ENCODE data around the gene VWF.

Gene VWF

DNA sequence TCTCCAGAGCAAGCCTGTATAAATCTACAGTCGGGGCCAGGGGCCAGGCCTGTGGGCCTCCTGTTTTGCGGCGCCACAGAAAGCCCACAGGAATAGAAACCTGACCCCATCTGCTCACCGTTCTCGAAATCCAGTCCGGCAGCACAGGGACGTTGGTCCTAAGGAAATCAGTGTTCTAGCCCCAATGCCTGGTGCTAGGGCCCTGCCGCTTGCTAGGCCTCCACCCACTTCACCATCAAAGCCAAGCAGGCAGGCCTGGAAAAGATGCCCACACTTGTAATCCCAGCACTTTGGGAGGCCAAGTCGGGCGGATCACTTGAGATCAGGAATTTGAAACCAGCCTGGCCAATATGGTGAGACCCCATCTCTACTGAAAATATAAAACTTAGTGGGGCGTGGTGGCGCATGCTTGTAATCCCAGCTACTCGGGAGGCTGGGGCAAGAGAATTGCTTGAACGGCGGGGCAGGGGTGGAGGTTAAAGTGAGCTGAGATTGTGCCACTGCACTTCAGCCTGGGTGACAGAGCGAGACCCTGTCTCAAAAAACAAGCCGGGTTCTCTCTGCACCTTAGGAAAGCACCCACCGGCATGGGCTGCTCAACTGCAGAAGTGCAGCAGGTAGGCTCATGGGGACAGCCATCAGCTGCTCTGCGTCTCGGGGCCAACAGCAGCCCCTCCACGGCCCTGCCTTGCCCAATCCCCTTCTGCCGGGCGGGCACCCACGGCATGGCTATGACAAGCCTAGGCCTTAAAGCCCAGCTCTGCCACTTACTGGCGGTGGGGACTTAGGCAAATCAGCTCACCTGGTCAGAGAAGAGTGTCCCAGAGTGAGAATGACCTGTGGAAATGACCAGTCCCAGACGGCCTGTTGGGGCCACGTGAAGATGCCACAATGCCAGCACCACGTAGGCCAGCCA lies 47.4 kb downstream of the VWF start:
- H4K20me1 ChIP-seq (ENCODE audit: insufficient read depth, low read length) = no peaks in the 10 kb centered on the region
- H3K4me1 ChIP-seq (ENCODE audit: low read length) = no peaks in the 10 kb centered on the region
- H3K27me3 ChIP-seq (ENCODE audit: low read depth, low read length) = peaks cover 12% of the 10 kb centered on the region
- H2AFZ ChIP-seq (ENCODE audit: low read depth, low read length) = no peak overlapping the region
- H3K4me2 ChIP-seq (ENCODE audit: low read length) = no peak overlapping the region
- no peaks in the 10 kb centered on the region for H3K9me3 ChIP-seq (ENCODE audit: insufficient read depth, low read length)
- H3K27ac ChIP-seq (ENCODE audit: low read length) = no peak overlapping the region
- no peaks in the 10 kb centered on the region for H3K79me2 ChIP-seq (ENCODE audit: low read length)
- no peak for TF ChIP-seq CTCF (IDR thresholded peaks at IDR 0.05; ENCODE audit: low read depth, low read length)
- no peak for TF ChIP-seq EZH2phosphoT487 (IDR thresholded peaks at IDR 0.05; ENCODE audit: low read depth)
- H3K36me3 ChIP-seq (replicated peaks; ENCODE audit: low read depth, low read length) = no peaks in the 10 kb centered on the region
- H3K9ac ChIP-seq (ENCODE audit: low read length) = no peak overlapping the region
- no peak overlapping the region for H3K4me3 ChIP-seq (ENCODE audit: low read length)

- H2AFZ ChIP-seq (ENCODE audit: low read depth, low read length) = no peak overlapping the region
- no peak overlapping the region for H3K4me3 ChIP-seq (ENCODE audit: low read length)
- no peak overlapping the region for H3K9ac ChIP-seq (ENCODE audit: low read length)
- no peaks in the 10 kb centered on the region for H3K4me1 ChIP-seq (ENCODE audit: low read length)
- H4K20me1 ChIP-seq (ENCODE audit: insufficient read depth, low read length) = no peaks in the 10 kb centered on the region
- H3K79me2 ChIP-seq (ENCODE audit: low read length) = no peaks in the 10 kb centered on the region
- TF ChIP-seq EZH2phosphoT487 (IDR thresholded peaks at IDR 0.05; ENCODE audit: low read depth) (no peak), CTCF (IDR thresholded peaks at IDR 0.05; ENCODE audit: low read depth, low read length) (no peak)
- H3K9me3 ChIP-seq (ENCODE audit: insufficient read depth, low read length) = no peaks in the 10 kb centered on the region
- H3K4me2 ChIP-seq (ENCODE audit: low read length) = no peak overlapping the region
- no peaks in the 10 kb centered on the region for H3K36me3 ChIP-seq (replicated peaks; ENCODE audit: low read depth, low read length)
- H3K27ac ChIP-seq (ENCODE audit: low read length) = no peak overlapping the region
- peaks cover 12% of the 10 kb centered on the region for H3K27me3 ChIP-seq (ENCODE audit: low read depth, low read length)
Measured at GRCh38 chr12:6076346-6076745, 48.1 kb downstream of the VWF start.

GRCh38 chr12:6074979-6075585 lies 49.4 kb downstream of the VWF start:
- H3K4me3 ChIP-seq (ENCODE audit: low read length) = no peak overlapping the region
- H3K79me2 ChIP-seq (ENCODE audit: low read length) = no peaks in the 10 kb centered on the region
- H3K9ac ChIP-seq (ENCODE audit: low read length) = no peak overlapping the region
- peaks cover 17% of the 10 kb centered on the region for H3K27me3 ChIP-seq (ENCODE audit: low read depth, low read length)
- no peak overlapping the region for H2AFZ ChIP-seq (ENCODE audit: low read depth, low read length)
- H3K36me3 ChIP-seq (replicated peaks; ENCODE audit: low read depth, low read length) = no peaks in the 10 kb centered on the region
- no peak overlapping the region for H3K4me2 ChIP-seq (ENCODE audit: low read length)
- H4K20me1 ChIP-seq (ENCODE audit: insufficient read depth, low read length) = no peaks in the 10 kb centered on the region
- no peaks in the 10 kb centered on the region for H3K4me1 ChIP-seq (ENCODE audit: low read length)
- H3K27ac ChIP-seq (ENCODE audit: low read length) = no peak overlapping the region
- no peaks in the 10 kb centered on the region for H3K9me3 ChIP-seq (ENCODE audit: insufficient read depth, low read length)
- TF ChIP-seq EZH2phosphoT487 (IDR thresholded peaks at IDR 0.05; ENCODE audit: low read depth) (no peak), CTCF (IDR thresholded peaks at IDR 0.05; ENCODE audit: low read depth, low read length) (no peak)

DNA sequence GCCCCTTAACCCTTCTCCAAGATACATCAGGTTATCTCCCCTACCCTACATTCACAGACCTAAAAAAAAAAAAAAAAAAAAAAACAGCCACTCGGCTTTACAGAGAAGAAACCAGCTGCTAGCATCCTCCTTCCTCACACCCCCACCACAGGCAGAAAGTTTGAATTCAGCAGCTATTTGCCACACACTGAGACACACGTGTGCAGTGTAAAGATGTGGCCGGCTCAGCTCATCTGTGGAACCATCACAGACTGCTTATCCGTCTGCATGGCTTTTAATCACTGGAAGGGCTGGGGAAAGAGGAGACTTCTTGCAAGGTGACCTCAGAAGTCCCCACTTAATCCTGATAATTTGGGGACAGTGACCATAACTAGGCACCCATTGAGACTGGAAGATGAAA lies 50.0 kb downstream of the VWF start:
- H3K4me2 ChIP-seq (ENCODE audit: low read length) = no peak overlapping the region
- no peak for TF ChIP-seq CTCF (IDR thresholded peaks at IDR 0.05; ENCODE audit: low read depth, low read length)
- no peak for TF ChIP-seq EZH2phosphoT487 (IDR thresholded peaks at IDR 0.05; ENCODE audit: low read depth)

More for the DNA sequence above, 50.0 kb downstream of the VWF start:
- Histone ChIP-seq H3K27ac (ENCODE audit: low read length) (no peak overlapping the region), H3K36me3 (replicated peaks; ENCODE audit: low read depth, low read length) (no peaks in the 10 kb centered on the region), H3K4me1 (ENCODE audit: low read length) (no peaks in the 10 kb centered on the region), H3K4me3 (ENCODE audit: low read length) (no peak overlapping the region), H3K9me3 (ENCODE audit: insufficient read depth, low read length) (no peaks in the 10 kb centered on the region), H4K20me1 (ENCODE audit: insufficient read depth, low read length) (no peaks in the 10 kb centered on the region), H3K79me2 (ENCODE audit: low read length) (no peaks in the 10 kb centered on the region), H3K9ac (ENCODE audit: low read length) (no peak overlapping the region), H2AFZ (ENCODE audit: low read depth, low read length) (no peak overlapping the region; the same call in 1 of the 2 replicates), H3K27me3 (ENCODE audit: low read depth, low read length) (peaks cover 17% of the 10 kb centered on the region)
